ENCODE results near the gene LTBR. TPM values are rescaled to one million over a fixed set of nuclear protein-coding genes. Genes with fewer than 3 reads are reported as not detected.
"Not testable (repeated sequence)": the region's sequence is repeated elsewhere in the genome, so short reads cannot be mapped to it uniquely, and the experiment has no call there.

The LTBR gene
- total RNA-seq, 1 experiment from 2014 or later = 29.8 TPM

GRCh38 chr12:6425590-6426531, 41.9 kb downstream of the LTBR start:
- DNase-seq (ENCODE audit: low read depth) = peak; percentile 18

GRCh38 chr12:6426882-6427671, 43.1 kb downstream of the LTBR start:
- DNase-seq (ENCODE audit: low read depth) = no peak

DNA sequence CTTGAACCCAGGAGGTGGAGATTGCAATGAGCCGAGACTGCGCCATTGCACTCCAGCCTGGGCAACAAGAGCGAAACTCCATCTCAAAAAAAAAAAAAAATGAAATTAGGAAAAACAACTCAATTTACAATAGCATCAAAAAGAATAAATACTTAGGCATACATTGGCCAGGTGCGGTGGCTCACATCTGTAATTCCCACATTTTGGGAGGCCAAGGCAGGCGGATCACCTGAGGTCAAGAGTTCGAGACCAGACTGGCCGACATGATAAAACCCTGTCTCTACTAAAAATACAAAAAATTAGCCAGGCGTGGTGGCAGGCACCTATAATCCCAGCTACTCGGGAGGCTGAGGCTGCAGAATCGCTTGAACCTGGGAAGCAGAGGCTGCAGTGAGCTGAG, 43.8 kb downstream of the LTBR start:
- DNase-seq (ENCODE audit: low read depth) = not testable (repeated sequence)

- no peak for DNase-seq (ENCODE audit: low read depth)
Observed at GRCh38 chr12:6428326-6428725, 44.4 kb downstream of the LTBR start.

- DNase-seq (ENCODE audit: low read depth) = peak; percentile 90
Observed at GRCh38 chr12:6430124-6430989, 46.4 kb downstream of the LTBR start.

DNA sequence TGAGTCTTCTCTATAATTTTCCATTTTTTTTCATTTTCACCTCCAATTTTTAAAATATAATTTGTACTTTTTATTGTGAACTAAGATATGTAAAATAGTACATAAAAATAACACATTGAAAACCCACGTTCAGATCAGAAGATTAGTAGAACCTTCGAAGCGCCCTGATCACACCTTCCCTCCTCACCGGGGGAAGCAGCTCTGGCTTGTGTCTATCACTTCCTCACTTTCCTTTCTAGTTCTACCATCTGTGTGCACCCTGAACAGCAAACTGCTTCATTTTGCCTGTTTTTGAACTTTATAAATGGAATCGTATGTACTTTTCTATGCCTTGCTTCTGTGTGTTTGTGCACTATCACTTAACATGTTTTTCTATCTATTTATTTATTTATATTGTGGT, 49.0 kb downstream of the LTBR start:
- no peak for DNase-seq (ENCODE audit: low read depth)

GRCh38 chr12:6434205-6435140, 50.5 kb downstream of the LTBR start:
- DNase-seq (ENCODE audit: low read depth) = no peak

DNA sequence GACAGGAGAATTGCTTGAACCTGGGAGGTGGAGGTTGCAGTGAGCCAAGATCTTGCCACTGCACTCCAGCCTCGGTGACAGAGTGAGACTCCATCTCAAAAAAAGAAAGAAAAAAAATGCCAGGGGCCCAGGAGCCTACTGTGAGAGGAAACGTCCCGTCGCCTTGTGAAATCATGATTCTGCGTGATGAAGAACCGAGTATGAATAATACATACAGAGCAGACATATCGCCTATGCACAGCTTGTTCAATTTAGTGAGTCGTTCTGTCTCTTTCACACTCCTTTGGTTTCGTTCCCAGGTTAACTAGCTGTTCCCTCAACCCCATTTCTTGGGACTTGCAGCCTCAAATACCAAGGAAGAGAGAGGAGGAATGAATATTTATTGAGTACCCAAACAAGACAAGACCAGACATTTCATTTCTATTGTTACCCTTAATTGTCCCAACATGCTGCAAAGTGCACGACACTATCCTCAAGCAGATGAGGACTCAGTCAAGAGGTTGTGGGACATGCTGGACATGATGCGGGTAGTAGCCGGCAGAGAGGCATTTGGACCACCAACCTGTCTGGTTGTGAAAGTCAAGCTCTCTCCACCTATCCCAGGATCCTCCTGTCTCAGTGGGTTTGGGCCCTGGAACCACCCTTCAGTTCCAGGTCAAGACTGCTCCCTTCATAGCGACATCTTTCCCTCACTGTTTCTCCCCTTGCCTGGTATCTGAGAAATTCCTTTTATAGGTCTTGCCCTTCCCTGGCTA, 52.2 kb downstream of the LTBR start:
- DNase-seq (ENCODE audit: low read depth) = no peak

GRCh38 chr12:6437586-6437985, 53.6 kb downstream of the LTBR start:
- DNase-seq (ENCODE audit: low read depth) = no peak

GRCh38 chr12:6438345-6438744, 54.4 kb downstream of the LTBR start:
- DNase-seq (ENCODE audit: low read depth) = no peak

DNA sequence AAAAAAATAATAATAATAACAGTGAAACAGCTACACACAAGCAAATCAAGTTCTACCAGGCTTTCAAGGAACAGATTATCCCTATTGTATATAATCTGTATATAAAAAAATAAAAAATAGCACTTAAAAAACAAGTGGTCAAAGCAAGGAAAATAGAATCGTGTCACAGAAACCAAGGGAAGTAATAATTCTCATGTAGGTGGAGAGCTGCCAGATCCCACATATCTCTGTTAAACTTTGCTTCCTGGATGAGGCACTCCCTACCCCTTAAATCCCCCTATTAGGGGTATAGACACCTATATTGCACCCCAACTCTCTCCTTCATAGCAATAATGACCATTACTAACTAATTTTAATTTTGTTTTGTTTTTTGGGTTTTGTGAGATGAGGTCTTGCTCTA, 56.4 kb downstream of the LTBR start:
- no peak for DNase-seq (ENCODE audit: low read depth)

Other genes starting within 250 kb of the LTBR start
- 83.5 and 95.3 TPM in 2 replicates for gene CD9, start 183.8 kb upstream of the LTBR start, total RNA-seq (2014; rRNA removed; shearing (Covaris generic))
- gene PLEKHG6, start 73.5 kb upstream of the LTBR start, total RNA-seq (2014; rRNA removed; shearing (Covaris generic)) = 0.15 TPM in 1 of 2 replicates, not detected in the other
- 111 and 125 TPM in 2 replicates for gene TNFRSF1A, start 42.1 kb upstream of the LTBR start, total RNA-seq (2014; rRNA removed; shearing (Covaris generic))
- gene SCNN1A, start 8.6 kb upstream of the LTBR start, total RNA-seq (2014; rRNA removed; shearing (Covaris generic)) = 0.23 TPM in 1 of 2 replicates, not detected in the other
- gene CD27, start 60.8 kb downstream of the LTBR start, total RNA-seq (2014; rRNA removed; shearing (Covaris generic)) = not detected in 2 replicates
- 4.0 and 10.9 TPM in 2 replicates for gene TAPBPL, start 67.9 kb downstream of the LTBR start, total RNA-seq (2014; rRNA removed; shearing (Covaris generic))
- gene VAMP1, start 86.5 kb downstream of the LTBR start, total RNA-seq (2014; rRNA removed; shearing (Covaris generic)) = 0.74 and 1.2 TPM in 2 replicates
- gene MRPL51, start 109.1 kb downstream of the LTBR start, total RNA-seq (2014; rRNA removed; shearing (Covaris generic)) = 250 and 327 TPM in 2 replicates
- 95.2 and 117 TPM in 2 replicates for gene NCAPD2, start 109.9 kb downstream of the LTBR start, total RNA-seq (2014; rRNA removed; shearing (Covaris generic))
- gene GAPDH, start 150.4 kb downstream of the LTBR start, total RNA-seq (2014; rRNA removed; shearing (Covaris generic)) = 5,302 and 5,697 TPM in 2 replicates
- 5.9 and 11.8 TPM in 2 replicates for gene IFFO1, start 171.9 kb downstream of the LTBR start, total RNA-seq (2014; rRNA removed; shearing (Covaris generic))
- gene NOP2, start 184.1 kb downstream of the LTBR start, total RNA-seq (2014; rRNA removed; shearing (Covaris generic)) = 111 and 129 TPM in 2 replicates
- gene CHD4, start 223.2 kb downstream of the LTBR start, total RNA-seq (2014; rRNA removed; shearing (Covaris generic)) = 330 and 358 TPM in 2 replicates

Measured in Daoy (cell line).